ENCODE measurements around the gene RPS6KB2. TPM values are rescaled to one million over a fixed set of nuclear protein-coding genes. Genes with fewer than 3 reads are reported as not detected.

Gene RPS6KB2
- total RNA-seq, 1 donor from 2014 or later: 49.5 TPM

GRCh38 chr11:67437809-67438157 is 9.5 kb downstream of the RPS6KB2 start:
- no peak for DNase-seq (ENCODE audit: extremely low spot score, unreplicated experiment)
- H3K4me1 Mint-ChIP-seq (ENCODE audit: unreplicated experiment): peaks cover 27% of the 10 kb centered on the region

DNA sequence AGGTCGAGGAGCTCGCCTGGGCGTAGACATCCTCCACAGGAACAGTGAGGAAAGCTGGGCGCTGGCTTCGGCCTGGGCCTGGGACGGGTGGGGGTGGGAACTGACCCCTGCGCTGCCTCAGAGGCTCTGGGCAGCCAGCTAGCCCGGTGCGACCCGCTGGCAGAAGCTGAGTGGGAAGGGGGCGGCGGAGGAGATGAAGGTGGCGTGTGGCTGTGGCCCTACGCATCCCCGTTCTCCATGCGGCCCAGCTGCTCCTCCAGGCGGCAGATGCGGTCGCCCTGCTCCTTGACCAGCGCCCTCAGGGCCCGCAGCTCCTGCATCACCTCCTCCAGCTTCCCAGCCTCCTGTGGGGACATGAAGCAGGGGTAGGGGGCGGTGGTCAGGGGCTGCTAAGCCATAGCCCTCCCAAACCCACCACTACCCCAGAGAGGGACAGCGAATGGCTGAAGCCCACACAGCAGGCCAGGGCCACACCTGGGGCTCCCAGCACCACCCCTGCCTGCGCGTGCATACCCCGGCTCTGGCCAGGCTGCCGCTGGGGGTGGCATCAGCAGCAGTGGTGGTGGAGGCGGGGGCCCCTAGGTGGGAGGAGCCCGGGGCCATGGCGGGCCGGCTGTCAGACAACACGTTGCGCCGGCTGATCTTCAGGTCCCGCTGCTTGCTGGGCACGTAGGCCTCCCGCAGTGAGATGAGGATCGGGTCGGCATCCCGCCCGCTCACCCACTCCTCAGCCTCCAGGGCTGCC is 10.0 kb downstream of the RPS6KB2 start:
- TF ChIP-seq, protein P1, sequence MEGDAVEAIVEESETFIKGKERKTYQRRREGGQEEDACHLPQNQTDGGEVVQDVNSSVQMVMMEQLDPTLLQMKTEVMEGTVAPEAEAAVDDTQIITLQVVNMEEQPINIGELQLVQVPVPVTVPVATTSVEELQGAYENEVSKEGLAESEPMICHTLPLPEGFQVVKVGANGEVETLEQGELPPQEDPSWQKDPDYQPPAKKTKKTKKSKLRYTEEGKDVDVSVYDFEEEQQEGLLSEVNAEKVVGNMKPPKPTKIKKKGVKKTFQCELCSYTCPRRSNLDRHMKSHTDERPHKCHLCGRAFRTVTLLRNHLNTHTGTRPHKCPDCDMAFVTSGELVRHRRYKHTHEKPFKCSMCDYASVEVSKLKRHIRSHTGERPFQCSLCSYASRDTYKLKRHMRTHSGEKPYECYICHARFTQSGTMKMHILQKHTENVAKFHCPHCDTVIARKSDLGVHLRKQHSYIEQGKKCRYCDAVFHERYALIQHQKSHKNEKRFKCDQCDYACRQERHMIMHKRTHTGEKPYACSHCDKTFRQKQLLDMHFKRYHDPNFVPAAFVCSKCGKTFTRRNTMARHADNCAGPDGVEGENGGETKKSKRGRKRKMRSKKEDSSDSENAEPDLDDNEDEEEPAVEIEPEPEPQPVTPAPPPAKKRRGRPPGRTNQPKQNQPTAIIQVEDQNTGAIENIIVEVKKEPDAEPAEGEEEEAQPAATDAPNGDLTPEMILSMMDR (IDR thresholded peaks at IDR 0.05): no peak
- H3K4me3 Mint-ChIP-seq (ENCODE audit: unreplicated experiment): no peak overlapping the region
- H3K4me1 Mint-ChIP-seq (ENCODE audit: unreplicated experiment): peaks cover 28% of the 10 kb centered on the region
- no peaks in the 10 kb centered on the region for H3K27me3 Mint-ChIP-seq (ENCODE audit: unreplicated experiment)
- no peak overlapping the region for H3K27ac Mint-ChIP-seq (ENCODE audit: unreplicated experiment)
- peaks cover 12% of the 10 kb centered on the region for H3K36me3 Mint-ChIP-seq (ENCODE audit: unreplicated experiment)
- no peak for DNase-seq (ENCODE audit: extremely low spot score, unreplicated experiment)
- no peaks in the 10 kb centered on the region for H3K9me3 Mint-ChIP-seq (ENCODE audit: unreplicated experiment)

More at GRCh38 chr11:67437809-67438157, 9.5 kb downstream of the RPS6KB2 start:
- peaks cover 12% of the 10 kb centered on the region for H3K36me3 Mint-ChIP-seq (ENCODE audit: unreplicated experiment)
- no peaks in the 10 kb centered on the region for H3K27me3 Mint-ChIP-seq (ENCODE audit: unreplicated experiment)
- no peak overlapping the region for H3K4me3 Mint-ChIP-seq (ENCODE audit: unreplicated experiment)
- no peaks in the 10 kb centered on the region for H3K9me3 Mint-ChIP-seq (ENCODE audit: unreplicated experiment)
- TF ChIP-seq, protein P1 (IDR thresholded peaks at IDR 0.05): no peak
- H3K27ac Mint-ChIP-seq (ENCODE audit: unreplicated experiment): no peak overlapping the region

DNA sequence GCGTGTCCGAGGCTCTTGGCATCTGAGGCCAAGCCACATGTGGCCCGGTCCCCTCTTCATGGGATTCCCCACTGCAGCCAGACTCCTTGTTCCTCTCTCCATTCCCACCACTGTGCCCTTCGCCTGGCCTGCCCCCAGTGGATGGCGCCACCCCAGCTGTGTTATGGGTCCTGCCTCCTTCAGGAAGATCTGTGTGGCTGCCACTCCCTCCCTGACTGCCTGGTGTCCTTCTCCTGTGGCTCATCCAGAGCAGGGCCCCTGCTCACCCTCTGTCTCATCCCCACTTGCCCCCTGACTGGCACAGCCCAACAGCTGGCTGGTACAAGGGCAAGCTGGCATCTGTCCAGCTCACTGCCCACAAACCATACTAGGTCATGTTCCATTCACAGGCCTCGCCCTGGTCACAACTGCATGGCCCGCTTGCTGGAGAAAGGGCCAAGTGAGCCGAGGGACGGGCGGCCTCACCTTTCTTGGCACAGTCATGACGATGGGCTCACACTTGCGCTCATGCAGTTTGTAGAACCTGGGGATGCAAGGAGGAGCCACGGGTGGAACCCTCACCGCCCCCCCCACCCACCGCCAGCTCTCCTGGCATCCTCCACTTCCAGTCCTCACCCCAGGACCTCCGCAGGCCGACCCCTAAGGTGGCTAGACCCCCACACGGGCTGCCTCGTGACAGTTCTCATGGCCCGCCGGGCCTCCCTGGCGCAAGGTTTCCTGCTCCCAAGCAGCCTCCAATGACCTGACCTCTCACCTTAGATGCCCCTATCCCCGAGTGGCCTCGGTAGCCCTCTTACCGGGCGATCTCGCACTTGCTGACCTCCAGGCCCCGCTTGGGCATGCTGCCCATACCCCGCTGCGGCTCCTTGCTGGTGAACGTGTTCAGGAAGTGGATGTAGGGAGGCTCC is 11.3 kb downstream of the RPS6KB2 start:
- Mint-ChIP-seq H3K36me3 (ENCODE audit: unreplicated experiment) (peaks cover 12% of the 10 kb centered on the region), H3K4me3 (ENCODE audit: unreplicated experiment) (no peak overlapping the region), H3K4me1 (ENCODE audit: unreplicated experiment) (peaks cover 32% of the 10 kb centered on the region), H3K9me3 (ENCODE audit: unreplicated experiment) (no peaks in the 10 kb centered on the region), H3K27ac (ENCODE audit: unreplicated experiment) (peak overlapping the region; percentile 35), H3K27me3 (ENCODE audit: unreplicated experiment) (no peaks in the 10 kb centered on the region)
- DNase-seq (ENCODE audit: extremely low spot score, unreplicated experiment): no peak
- TF ChIP-seq, protein P1 (IDR thresholded peaks at IDR 0.05): peak; percentile 26

DNA sequence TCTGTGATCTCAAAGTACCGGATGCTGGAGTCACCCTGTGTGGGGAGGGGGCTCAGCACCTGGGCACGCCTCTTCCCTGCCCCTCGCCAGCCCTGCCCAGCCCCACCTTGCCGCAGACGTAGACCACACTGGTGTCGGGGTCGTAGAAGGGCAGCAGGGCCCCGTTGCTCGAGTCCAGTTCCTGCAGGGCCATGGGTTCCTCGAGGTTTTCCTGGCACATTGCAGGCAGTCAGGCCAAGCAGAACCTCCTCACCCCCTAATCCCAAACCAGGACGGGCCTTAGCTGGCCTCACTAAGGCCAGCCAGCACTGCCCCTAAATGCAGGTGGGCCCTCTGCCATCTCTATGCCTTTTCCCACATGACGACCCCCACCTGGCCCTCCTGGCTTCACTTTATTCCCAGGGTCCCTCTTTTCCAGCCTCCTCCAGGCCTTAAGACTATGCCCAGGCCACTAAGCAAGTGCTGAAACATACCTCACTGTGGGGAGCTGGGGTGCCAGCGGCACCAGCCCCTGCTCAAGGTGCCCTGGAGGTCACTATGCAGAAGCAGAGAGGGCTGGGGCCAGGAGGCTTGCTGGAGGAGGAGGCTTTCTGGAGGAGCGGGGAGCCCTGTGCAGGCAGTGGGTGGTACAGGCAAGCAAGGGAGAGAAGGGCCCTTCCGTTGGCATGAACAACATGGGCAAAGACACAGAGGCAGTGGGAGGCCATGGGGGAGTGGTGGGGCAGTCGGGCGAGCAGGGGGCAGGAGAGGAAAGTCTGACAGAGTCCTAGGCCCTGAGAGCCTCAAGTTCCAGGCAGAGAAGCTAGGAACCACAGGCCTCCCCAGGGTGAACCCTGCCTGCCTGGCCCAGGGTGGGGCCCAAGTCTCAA is 12.2 kb downstream of the RPS6KB2 start:
- H3K9me3 Mint-ChIP-seq (ENCODE audit: unreplicated experiment): no peaks in the 10 kb centered on the region
- no peaks in the 10 kb centered on the region for H3K27me3 Mint-ChIP-seq (ENCODE audit: unreplicated experiment)
- TF ChIP-seq, protein P1 (IDR thresholded peaks at IDR 0.05): no peak
- peaks cover 33% of the 10 kb centered on the region for H3K4me1 Mint-ChIP-seq (ENCODE audit: unreplicated experiment)
- H3K4me3 Mint-ChIP-seq (ENCODE audit: unreplicated experiment): no peak overlapping the region
- H3K36me3 Mint-ChIP-seq (ENCODE audit: unreplicated experiment): peaks cover 12% of the 10 kb centered on the region
- no peak overlapping the region for H3K27ac Mint-ChIP-seq (ENCODE audit: unreplicated experiment)
- DNase-seq (ENCODE audit: extremely low spot score, unreplicated experiment): no peak
